ENCODE data around the gene APOBR.

DNA sequence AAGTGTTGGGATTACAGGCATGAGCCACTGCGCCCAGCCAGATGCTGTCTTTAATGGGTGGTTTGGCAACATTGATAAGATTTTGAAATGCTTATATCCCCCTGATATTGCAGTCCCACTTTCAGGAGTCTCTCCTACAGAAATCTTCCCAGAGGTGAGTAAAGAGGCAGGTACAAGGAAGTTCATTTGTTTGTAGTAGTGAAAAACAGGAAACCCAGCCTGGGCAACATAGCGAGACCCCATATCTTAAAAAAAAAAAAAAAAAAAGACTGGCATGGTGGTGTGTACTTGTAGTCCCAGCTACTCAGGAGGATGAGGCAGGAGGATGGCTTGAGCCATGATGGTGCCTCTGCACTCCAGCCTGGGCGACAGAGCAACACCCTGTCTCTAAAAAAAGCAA lies 50.6 kb downstream of the APOBR start:
- TF ChIP-seq YY1 (IDR thresholded peaks at IDR 0.05; ENCODE audit: borderline replicate concordance in 1 of 3, control insufficient read depth in 1 of 3, extremely low read depth in 1 of 3, insufficient read depth in 3 of 3, insufficient read length in 1 of 3, insufficient replicate concordance in 2 of 3, low read depth in 1 of 3, low read length in 2 of 3), result no peak
- TF ChIP-seq BCL6 (CRISPR knock-in tag; IDR thresholded peaks at IDR 0.05), result no peak
- TF ChIP-seq, protein P1, sequence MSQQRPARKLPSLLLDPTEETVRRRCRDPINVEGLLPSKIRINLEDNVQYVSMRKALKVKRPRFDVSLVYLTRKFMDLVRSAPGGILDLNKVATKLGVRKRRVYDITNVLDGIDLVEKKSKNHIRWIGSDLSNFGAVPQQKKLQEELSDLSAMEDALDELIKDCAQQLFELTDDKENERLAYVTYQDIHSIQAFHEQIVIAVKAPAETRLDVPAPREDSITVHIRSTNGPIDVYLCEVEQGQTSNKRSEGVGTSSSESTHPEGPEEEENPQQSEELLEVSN (IDR thresholded peaks at IDR 0.05; ENCODE audit: borderline replicate concordance in 1 of 2, extremely low read depth in 1 of 2, insufficient read depth in 1 of 2, insufficient read length in 1 of 2, low read depth in 1 of 2, low read length in 1 of 2, poor library complexity in 1 of 2, severe bottlenecking in 1 of 2), result no peak
- TF ChIP-seq NFXL1 (CRISPR knock-in tag; IDR thresholded peaks at IDR 0.05), result no peak
